HepG2 (cell line): ENCODE measurements around the gene KLHL35. TPM values are rescaled to one million over a fixed set of nuclear protein-coding genes. Genes with fewer than 3 reads are reported as not detected.

ENCODE experiments used
- AGO2 ChIP-seq: fragments of 200-400 bp; formaldehyde crosslinking; optimal IDR thresholded peaks from 2 replicates; pipeline ENCODE3; 2017; ENCODE audit warnings: mild to moderate bottlenecking, low read depth, low read length, moderate library complexity
- AKAP8 ChIP-seq: sonication (generic); formaldehyde crosslinking; IDR thresholded peaks from 2 replicates; pipeline ENCODE4 v1.5.1; 2020; ENCODE audit warnings: mild to moderate bottlenecking, missing genetic modification reagents
- HDAC6 ChIP-seq: fragments of 200-600 bp; sonication (generic); IDR thresholded peaks from 2 replicates; pipeline ENCODE4 v1.7.0; 2017; ENCODE audit warnings: mild to moderate bottlenecking, antibody characterized with exemption, low read length, low read depth
- MIXL1 ChIP-seq: IDR thresholded peaks from 2 replicates; pipeline ENCODE4 v1.6.1; 2016
- NFKB2 ChIP-seq: sonication (generic); formaldehyde crosslinking; IDR thresholded peaks from 2 replicates; pipeline ENCODE4 v1.4.0; 2020; ENCODE audit warnings: missing genetic modification reagents, borderline replicate concordance
- NR2F1 ChIP-seq, 2 experiments: fragments of 450-650 bp in 1 of 2; formaldehyde crosslinking in 1 of 2; IDR thresholded peaks; 2 replicates each; pipeline versions ENCODE4 v1.5.0 to v1.6.1; 2016 to 2020; ENCODE audit warnings: mild to moderate bottlenecking in 1 of 2, missing compliant biosample characterization in 1 of 2, missing genetic modification reagents in 1 of 2, moderate library complexity in 1 of 2
- SNAPC2 ChIP-seq: sonication (generic); formaldehyde crosslinking; IDR thresholded peaks from 2 replicates; pipeline ENCODE4 v1.8.1; 2022; ENCODE audit warnings: mild to moderate bottlenecking, missing genetic modification reagents
- YY1 ChIP-seq: IDR thresholded peaks from 2 replicates; pipeline ENCODE4 v1.6.1; 2011; ENCODE audit warnings: low read length, low read depth, moderate library complexity, mild to moderate bottlenecking; ENCODE audit not compliant: insufficient read depth, insufficient replicate concordance
- ZFP1 ChIP-seq: IDR thresholded peaks from 2 replicates; pipeline ENCODE4 v1.6.1; 2016
- ZNF687 ChIP-seq: sonication (generic); formaldehyde crosslinking; IDR thresholded peaks from 2 replicates; pipeline ENCODE4 v1.5.1; 2020; ENCODE audit warnings: mild to moderate bottlenecking, missing genetic modification reagents, moderate library complexity
- ZNF784 ChIP-seq: sonication (generic); formaldehyde crosslinking; IDR thresholded peaks from 2 replicates; pipeline ENCODE4 v1.5.1; 2020; ENCODE audit warnings: missing genetic modification reagents, mild to moderate bottlenecking, borderline replicate concordance
- polyA plus RNA-seq, 8 experiments: library from polyadenylated mRNA; depleted of rRNA in 3 of 8; stranded (reverse) in 7 of 8; unstranded in 1 of 8; fragments of >200 nt; fragmentation: Illumina TruSeq in 4 of 8; extraction: Trizol in 4 of 8; gene quantifications; 2 replicates each; pipeline versions ENCODE4 v1.2.1 to v1.2.3, GENCODE V29; 2011 to 2016; ENCODE audit warnings: low read depth in 4 of 8, missing spikeins in 1 of 8, mixed read lengths in 1 of 8; ENCODE audit not compliant: insufficient read depth in 1 of 8
- total RNA-seq, 5 experiments: library from RNA; depleted of rRNA; stranded (reverse); fragments of >200 nt; fragmentation: Illumina TruSeq; extraction: Trizol; gene quantifications; 2 replicates each; pipeline ENCODE4 v1.2.3, GENCODE V29; 2016; ENCODE audit warnings: low read depth in 1 of 5

KLHL35 gene
- total and polyA plus RNA-seq, 2 of the 13 experiments (the other 11 are each of a cell fraction or from before 2014, with no cell fraction given): not detected

GRCh38 chr11:75433443-75433842 lies 440 bp upstream of the KLHL35 start (continued):
- peak; percentile 46; the same call in 1 of the 2 replicates for TF ChIP-seq ZNF687
- TF ChIP-seq NFKB2 (CRISPR knock-in tag): 0 out of 2 replicates have a peak, but pooled peaks have one; percentile 25
- no peak for TF ChIP-seq YY1
- TF ChIP-seq SNAPC2 (CRISPR knock-in tag): no peak
- TF ChIP-seq HDAC6: no peak
- TF ChIP-seq NR2F1 (CRISPR knock-in tag; IDR thresholded peaks at IDR 0.05): no peak
- no peak for TF ChIP-seq ZNF784 (CRISPR knock-in tag)
- TF ChIP-seq ZFP1: no peak
- no peak for TF ChIP-seq MIXL1 (CRISPR knock-in tag)
- TF ChIP-seq AGO2: peak; percentile 1
- TF ChIP-seq AKAP8: peak; percentile 88
